H1 (cell line): ENCODE results near the gene TRAPPC12. TPM values are rescaled to one million over a fixed set of nuclear protein-coding genes. Genes with fewer than 3 reads are reported as not detected.

ENCODE experiments used
- CTCF ChIA-PET: fragments of 300-600 bp; sonication (Branson Sonifier 250); formaldehyde crosslinking; loops from one replicate; lab custom pipeline; 2021; ENCODE audit not compliant: partially characterized antibody; lab: Charles Lee
- POLR2A ChIA-PET: fragments of 300-600 bp; sonication (Branson Sonifier 250); formaldehyde crosslinking; loops from one replicate; lab custom pipeline; 2021; ENCODE audit warnings: inconsistent platforms; ENCODE audit not compliant: partially characterized antibody; lab: Charles Lee
- DNase-seq, 2 experiments: peaks; one replicate each; pipeline versions ENCODE4 v3.0.0 to v3.0.0-alpha.2; 2010 to 2022; ENCODE audit warnings: low spot score in 2 of 2, low read depth in 1 of 2, mixed read lengths in 1 of 2
- FAIRE-seq: peaks from 2 replicates; lab custom pipeline; 2011; peaks lifted over from hg19 to GRCh38; lab: Jason Lieb, UNC
- H2AFZ ChIP-seq: 2 replicates; pipeline ENCODE4 v1.8.1; 2012; ENCODE audit warnings: low read length, inconsistent platforms
- H2AK5ac ChIP-seq: 2 replicates; pipeline ENCODE4 v1.6.1; 2013; ENCODE audit warnings: low read depth, low read length
- H2BK120ac ChIP-seq: replicated peaks from 2 replicates; pipeline ENCODE3; 2013; ENCODE audit warnings: low read depth, low read length, inconsistent platforms
- H2BK12ac ChIP-seq: 2 replicates; pipeline ENCODE4 v1.6.1; 2013; ENCODE audit warnings: low read depth, low read length
- H2BK15ac ChIP-seq: 2 replicates; pipeline ENCODE4 v1.6.1; 2013; ENCODE audit warnings: low read length
- H2BK20ac ChIP-seq: 2 replicates; pipeline ENCODE4 v1.6.1; 2013; ENCODE audit warnings: low read length
- H2BK5ac ChIP-seq: 2 replicates; pipeline ENCODE4 v1.6.1; 2013; ENCODE audit warnings: low read depth, low read length
- H3K14ac ChIP-seq: 2 replicates; pipeline ENCODE4 v1.6.1; 2013; ENCODE audit warnings: inconsistent platforms; ENCODE audit not compliant: insufficient read length
- H3K18ac ChIP-seq: 2 replicates; pipeline ENCODE4 v1.6.1; 2013; ENCODE audit warnings: low read length; ENCODE audit errors: extremely low read depth
- H3K23ac ChIP-seq: 2 replicates; pipeline ENCODE4 v1.6.1; 2013; ENCODE audit warnings: inconsistent platforms; ENCODE audit not compliant: insufficient read length
- H3K23me2 ChIP-seq: 2 replicates; pipeline ENCODE4 v1.6.1; 2013; ENCODE audit warnings: low read depth, low read length
- H3K27ac ChIP-seq: 2 replicates; pipeline ENCODE4 v1.6.1; 2011; ENCODE audit warnings: low read depth, low read length, inconsistent platforms
- H3K27me3 ChIP-seq, 4 experiments: replicated peaks in 1 of 4; 1 replicate in 1 of 4; 2 replicates in 3 of 4; pipeline versions ENCODE4 v1.6.1 to v1.8.1; 2011 to 2013; ENCODE audit warnings: low read length in 3 of 4, mild to moderate bottlenecking in 3 of 4, inconsistent platforms in 2 of 4, mixed read lengths in 2 of 4, moderate library complexity in 1 of 4; ENCODE audit not compliant: control insufficient read depth in 3 of 4, insufficient read depth in 3 of 4; ENCODE audit errors: extremely low read depth in 1 of 4
- H3K36me3 ChIP-seq, 4 experiments: 2 replicates each; pipeline versions ENCODE4 v1.6.1 to v1.8.1; 2011 to 2013; ENCODE audit warnings: mild to moderate bottlenecking in 4 of 4, low read length in 3 of 4, moderate library complexity in 2 of 4, control low read depth in 1 of 4, inconsistent platforms in 1 of 4; ENCODE audit not compliant: insufficient read depth in 4 of 4, control insufficient read depth in 2 of 4
- H3K4ac ChIP-seq: replicated peaks from 2 replicates; pipeline ENCODE3; 2013; ENCODE audit warnings: low read length, low read depth, mixed read lengths, inconsistent platforms; ENCODE audit not compliant: insufficient read length
- H3K4me1 ChIP-seq, 4 experiments: replicated peaks in 1 of 4; 1 replicate in 1 of 4; 2 replicates in 3 of 4; pipeline versions ENCODE4 v1.6.1 to v1.8.1; 2011 to 2013; ENCODE audit warnings: low read length in 3 of 4, inconsistent platforms in 2 of 4, mixed read lengths in 1 of 4; ENCODE audit not compliant: insufficient read depth in 4 of 4, control insufficient read depth in 3 of 4
- H3K4me2 ChIP-seq, 2 experiments: 2 replicates each; pipeline versions ENCODE4 v1.6.1 to v1.8.1; 2011 to 2013; ENCODE audit warnings: low read depth in 2 of 2, low read length in 2 of 2, control low read depth in 1 of 2, inconsistent platforms in 1 of 2, mild to moderate bottlenecking in 1 of 2; ENCODE audit not compliant: insufficient read depth in 1 of 2
- H3K4me3 ChIP-seq, 4 experiments: fragments of 200-600, 300-600 bp in 1 of 4; sonication (generic), shearing (Covaris generic), sonication (Bioruptor Twin) in 1 of 4; 2 replicates each; pipeline versions ENCODE4 v1.5.1 to v1.8.1; 2011 to 2016; ENCODE audit warnings: low read length in 4 of 4, low read depth in 3 of 4, control low read depth in 2 of 4, inconsistent platforms in 2 of 4, mild to moderate bottlenecking in 2 of 4, mixed read lengths in 1 of 4, moderate library complexity in 1 of 4; ENCODE audit not compliant: insufficient read depth in 2 of 4; ENCODE audit errors: extremely low read depth in 1 of 4
- H3K56ac ChIP-seq: replicated peaks from 2 replicates; pipeline ENCODE3; 2013; ENCODE audit warnings: low read depth, mild to moderate bottlenecking, mixed read lengths, low read length, inconsistent platforms; ENCODE audit not compliant: insufficient read length
- H3K79me1 ChIP-seq: 2 replicates; pipeline ENCODE4 v1.6.1; 2013; ENCODE audit warnings: low read depth, low read length, control low read depth
- H3K79me2 ChIP-seq, 2 experiments: 2 replicates each; pipeline versions ENCODE4 v1.6.1 to v1.8.1; 2012 to 2013; ENCODE audit warnings: low read length in 2 of 2, mild to moderate bottlenecking in 2 of 2, inconsistent platforms in 1 of 2; ENCODE audit not compliant: insufficient read depth in 2 of 2, control insufficient read depth in 1 of 2
- H3K9ac ChIP-seq, 4 experiments: replicated peaks in 1 of 4; 1 replicate in 1 of 4; 2 replicates in 3 of 4; pipeline versions ENCODE4 v1.6.1 to v1.8.1; 2011 to 2013; ENCODE audit warnings: low read depth in 3 of 4, low read length in 3 of 4, control low read depth in 2 of 4, mild to moderate bottlenecking in 2 of 4, moderate library complexity in 2 of 4, inconsistent platforms in 1 of 4; ENCODE audit errors: extremely low read depth in 1 of 4
- H3K9me3 ChIP-seq, 2 experiments: 2 replicates each; pipeline versions ENCODE4 v1.6.1 to v1.8.1; 2012 to 2013; ENCODE audit warnings: mild to moderate bottlenecking in 2 of 2, moderate library complexity in 2 of 2, control low read depth in 1 of 2, inconsistent platforms in 1 of 2, low read depth in 1 of 2, low read length in 1 of 2, mixed read lengths in 1 of 2; ENCODE audit not compliant: insufficient read depth in 2 of 2
- H4K20me1 ChIP-seq, 2 experiments: replicated peaks in 1 of 2; 2 replicates each; pipeline versions ENCODE3 to v1.8.1; 2011 to 2013; ENCODE audit warnings: inconsistent platforms in 2 of 2, low read length in 2 of 2, mild to moderate bottlenecking in 1 of 2; ENCODE audit not compliant: insufficient read depth in 2 of 2, control insufficient read depth in 1 of 2
- H4K5ac ChIP-seq: 2 replicates; pipeline ENCODE4 v1.6.1; 2013; ENCODE audit warnings: low read length, low read depth, mixed read lengths, inconsistent platforms; ENCODE audit not compliant: insufficient read length
- H4K8ac ChIP-seq: 2 replicates; pipeline ENCODE4 v1.8.0; 2013; ENCODE audit warnings: mild to moderate bottlenecking, moderate library complexity, low read length, inconsistent platforms; ENCODE audit not compliant: insufficient read depth; ENCODE audit errors: extremely low read depth
- H4K91ac ChIP-seq: replicated peaks from 2 replicates; pipeline ENCODE3; 2013; ENCODE audit warnings: low read length, mixed read lengths, inconsistent platforms; ENCODE audit not compliant: insufficient read length
- CHD1 ChIP-seq: IDR thresholded peaks from 2 replicates; pipeline ENCODE4 v1.6.1; 2012; ENCODE audit warnings: low read depth, low read length, improper control_type of control experiment
- NANOG ChIP-seq: IDR thresholded peaks from 2 replicates; pipeline ENCODE4 v1.6.1; 2011; ENCODE audit warnings: low read length, low read depth, mild to moderate bottlenecking, inconsistent platforms; ENCODE audit not compliant: insufficient read depth, poor library complexity, severe bottlenecking
- PHF8 ChIP-seq: fragments of 200-600 bp; sonication (generic); conservative IDR thresholded peaks from 2 replicates; pipeline ENCODE4 v1.7.1; 2012; ENCODE audit warnings: low read depth, mild to moderate bottlenecking, inconsistent platforms, low read length, moderate library complexity
- TEAD4 ChIP-seq: IDR thresholded peaks from 2 replicates; pipeline ENCODE4 v1.6.1; 2012; ENCODE audit warnings: low read depth, low read length, inconsistent platforms, mixed read lengths
- YY1 ChIP-seq: IDR thresholded peaks from 2 replicates; pipeline ENCODE4 v1.6.1; 2011; ENCODE audit warnings: low read depth, mild to moderate bottlenecking, low read length
- WGBS, 2 experiments: shearing (Covaris generic) in 1 of 2; methylation state at CpG; one replicate each; pipeline versions ENCODE4 v1.1.6 to v1.1.7; 2013 to 2015; ENCODE audit warnings: low lambda C conversion rate in 2 of 2, mixed read lengths in 2 of 2, inconsistent platforms in 1 of 2, low coverage in 1 of 2, missing lambda C conversion rate in 1 of 2; ENCODE audit not compliant: insufficient replicate concordance in 2 of 2, insufficient coverage in 1 of 2, insufficient read length in 1 of 2; ENCODE audit errors: extremely low coverage in 1 of 2, missing lambda C conversion rate in 1 of 2; 5-methylcytosine and 5-hydroxymethylcytosine counted together
- polyA plus RNA-seq, 7 experiments: library from polyadenylated mRNA; depleted of rRNA in 3 of 7; stranded (reverse) in 5 of 7; unstranded in 2 of 7; fragments of >200 nt in 5 of 7; fragments of 200-250 nt in 2 of 7; gene quantifications; 1 replicate in 5 of 7; 2 replicates in 1 of 7; 4 replicates in 1 of 7; pipeline versions ENCODE4 v1.2.1 to v1.2.3, GENCODE V29; 2011 to 2013; ENCODE audit warnings: missing spikeins in 2 of 7, mixed read lengths in 2 of 7
- total RNA-seq: library from RNA; stranded (reverse); fragmentation: NEBNext Ultra II Directional; extraction: Animal tissue kit (Norgen Biotek cat#: 25700); gene quantifications from 2 replicates; pipeline ENCODE4 v1.2.1, GENCODE V29; 2021

The TRAPPC12 gene
- total and polyA plus RNA-seq, 2 of the 8 experiments (the other 6 are each of a cell fraction or from before 2014, with no cell fraction given): 35.0 to 67.3 TPM

GRCh38 chr2:3490191-3491170, 111.0 kb downstream of the TRAPPC12 start:
- H3K9me3 ChIP-seq: peaks cover 0 to 17% of the 10 kb centered on the region in 2 experiments; a peak in 1 of 4 replicates
- no peak for FAIRE-seq
- H3K56ac ChIP-seq: no peak overlapping the region
- no peak overlapping the region for H4K91ac ChIP-seq
- no peaks in the 10 kb centered on the region for H3K79me2 ChIP-seq
- no peak overlapping the region; the same call in 1 of the 2 replicates for H2BK5ac ChIP-seq
- H4K20me1 ChIP-seq: no peaks in the 10 kb centered on the region
- no peak overlapping the region for H3K9ac ChIP-seq
- H3K23me2 ChIP-seq: no peaks in the 10 kb centered on the region
- no peak overlapping the region for H4K5ac ChIP-seq
- H3K4me3 ChIP-seq: no peak overlapping the region
- H3K4me2 ChIP-seq: no peak overlapping the region
- no peak overlapping the region for H3K18ac ChIP-seq
- H2BK12ac ChIP-seq: no peak overlapping the region
- no peak overlapping the region for H2BK20ac ChIP-seq
- TF ChIP-seq YY1 (no peak), CHD1 (no peak), TEAD4 (no peak), PHF8 (no peak), NANOG (no peak)
- 91% methylated on average over 27 of the region's 27 CpGs; no CpG with 5 or more reads in 1 of the 2 experiments for WGBS, 2 experiments
- CTCF ChIA-PET: interaction anchor here (1.3 to 1.4 kb wide), 2 partner anchors 9 to 28 kb away, joined by 4 to 5 read pairs; no protein-coding TSS in a partner anchor
- H2BK15ac ChIP-seq: no peak overlapping the region
- no peak overlapping the region for H2AK5ac ChIP-seq
- H3K79me1 ChIP-seq: no peaks in the 10 kb centered on the region
- DNase-seq: no peak
- no peak overlapping the region for H3K27ac ChIP-seq
- H4K8ac ChIP-seq: 0 out of 2 replicates have a peak overlapping the region, but pooled peaks have one; percentile 11
- H3K4me1 ChIP-seq: peaks cover 0 to 9% (median 7%) of the 10 kb centered on the region in 4 experiments; a peak in 5 of 7 replicates
- POLR2A ChIA-PET: interaction anchor here (0.9 to 1.1 kb wide), 4 partner anchors 8 to 67 kb away, joined by 3 to 5 read pairs (median 3); no protein-coding TSS in a partner anchor
- H2BK120ac ChIP-seq: no peak overlapping the region
- H3K4ac ChIP-seq: no peak overlapping the region
- no peak overlapping the region for H2AFZ ChIP-seq
- no peaks in the 10 kb centered on the region for H3K36me3 ChIP-seq
- H3K14ac ChIP-seq: no peak overlapping the region
- H3K27me3 ChIP-seq: no peaks in the 10 kb centered on the region
- no peak overlapping the region for H3K23ac ChIP-seq
